GM13977 (cell line): ENCODE data around the gene GPR101.

Source experiments
- DNase-seq: peaks from one replicate; pipeline ENCODE4 v3.0.0; 2012; ENCODE audit warnings: low spot score
- CTCF ChIP-seq: IDR thresholded peaks from 2 replicates; pipeline ENCODE4 v1.5.1; 2012; ENCODE audit warnings: mild to moderate bottlenecking, control low read depth; ENCODE audit not compliant: insufficient read depth; ENCODE audit errors: extremely low read depth, missing control alignments
- in situ Hi-C: fragments of 300-500 bp; cut with MboI; formaldehyde crosslinking; loops from one replicate; pipeline ENCODE4 v1.12.0; 2022; ENCODE audit warnings: low sequenced_read_pairs, low pct_unique_long_range_greater_than_20kb, mixed read lengths, inconsistent platforms; ENCODE audit not compliant: unreplicated experiment

Gene GPR101

GRCh38 chrX:137058339-137059127 lies 24.7 kb upstream of the GPR101 start:
- in situ Hi-C loops = no loop called here
- no peak for DNase-seq
- no peak for TF ChIP-seq CTCF

- no peak for DNase-seq
- no peak for TF ChIP-seq CTCF
- in situ Hi-C loops = no loop called here
These were observed 18.9 kb upstream of the GPR101 start for GRCh38 chrX:137052643-137053235.

- peak; percentile 71 for DNase-seq
- peak; percentile 87 for TF ChIP-seq CTCF
- in situ Hi-C loops = no loop called here
These were observed 18.3 kb upstream of the GPR101 start for GRCh38 chrX:137051978-137052642.

GRCh38 chrX:137044893-137045292 lies 11.1 kb upstream of the GPR101 start:
- DNase-seq = no peak
- in situ Hi-C loops = no loop called here
- TF ChIP-seq CTCF = no peak

- no peak for DNase-seq
- in situ Hi-C loops = no loop called here
- TF ChIP-seq CTCF = no peak
These were observed 9.9 kb upstream of the GPR101 start for GRCh38 chrX:137043736-137044135.

- no peak for TF ChIP-seq CTCF
- in situ Hi-C loops = no loop called here
- no peak for DNase-seq
These were observed 7.5 kb upstream of the GPR101 start for GRCh38 chrX:137041329-137041728.
